Dermis microvascular lymphatic vessel endothelial cell (primary cell): ENCODE measurements around the gene SOX5. TPM values are rescaled to one million over a fixed set of nuclear protein-coding genes. Genes with fewer than 3 reads are reported as not detected.
"Not testable (repeated sequence)": the region's sequence is repeated elsewhere in the genome, so short reads cannot be mapped to it uniquely, and the experiment has no call there.

Experiments
- DNase-seq, 2 donors: peaks; one replicate each; pipeline versions ENCODE4 v3.0.0 to v3.0.0-alpha.2; 2010; ENCODE audit warnings: low read depth in 2 of 2
- total RNA-seq: library from RNA; depleted of rRNA; stranded (reverse); fragments of >200 nt; gene quantifications from 2 replicates; pipeline ENCODE4 v1.2.1, GENCODE V29; 2014

SOX5 gene
- total RNA-seq, 1 donor from 2014 or later, result under 0.01 TPM

DNA sequence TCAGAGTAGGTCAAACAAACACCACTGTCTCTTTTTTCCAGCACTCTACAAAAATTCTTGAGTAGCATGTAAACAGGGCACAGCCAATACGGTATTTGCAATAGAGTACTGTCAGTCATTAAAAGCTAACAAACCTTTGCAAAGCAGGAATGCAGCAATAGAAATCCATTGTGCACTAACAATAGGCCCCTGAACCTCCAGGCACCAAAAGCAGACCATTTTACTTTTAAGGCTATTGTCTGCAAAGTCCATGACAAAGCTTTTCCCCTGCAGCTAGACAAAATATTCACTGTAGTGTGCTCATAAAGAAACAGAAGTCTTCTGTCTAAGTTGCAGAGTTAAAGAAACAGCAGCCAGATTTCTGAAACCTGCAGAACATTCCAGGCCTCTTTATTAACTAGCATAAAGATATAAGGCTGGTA is 191.9 kb downstream of the SOX5 start:
- DNase-seq, result no peak

DNA sequence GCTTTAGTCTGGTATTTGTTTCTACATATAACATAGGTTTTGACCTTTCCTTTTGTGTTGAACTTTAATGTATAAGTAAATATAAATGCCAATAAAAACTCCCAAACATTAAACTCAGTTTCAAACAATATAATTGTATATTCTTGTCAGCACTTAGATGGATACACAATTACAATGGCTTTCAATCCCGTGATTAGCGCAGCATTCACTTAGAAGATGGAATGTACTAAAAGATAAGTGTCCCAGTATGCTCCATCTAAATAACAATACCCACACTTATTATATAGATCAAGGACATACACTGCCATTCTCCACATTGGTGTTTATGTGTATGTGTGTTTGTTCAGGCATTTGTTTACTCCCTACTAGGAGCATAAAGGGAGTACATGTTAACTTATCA is 193.1 kb downstream of the SOX5 start:
- DNase-seq, result no peak

DNA sequence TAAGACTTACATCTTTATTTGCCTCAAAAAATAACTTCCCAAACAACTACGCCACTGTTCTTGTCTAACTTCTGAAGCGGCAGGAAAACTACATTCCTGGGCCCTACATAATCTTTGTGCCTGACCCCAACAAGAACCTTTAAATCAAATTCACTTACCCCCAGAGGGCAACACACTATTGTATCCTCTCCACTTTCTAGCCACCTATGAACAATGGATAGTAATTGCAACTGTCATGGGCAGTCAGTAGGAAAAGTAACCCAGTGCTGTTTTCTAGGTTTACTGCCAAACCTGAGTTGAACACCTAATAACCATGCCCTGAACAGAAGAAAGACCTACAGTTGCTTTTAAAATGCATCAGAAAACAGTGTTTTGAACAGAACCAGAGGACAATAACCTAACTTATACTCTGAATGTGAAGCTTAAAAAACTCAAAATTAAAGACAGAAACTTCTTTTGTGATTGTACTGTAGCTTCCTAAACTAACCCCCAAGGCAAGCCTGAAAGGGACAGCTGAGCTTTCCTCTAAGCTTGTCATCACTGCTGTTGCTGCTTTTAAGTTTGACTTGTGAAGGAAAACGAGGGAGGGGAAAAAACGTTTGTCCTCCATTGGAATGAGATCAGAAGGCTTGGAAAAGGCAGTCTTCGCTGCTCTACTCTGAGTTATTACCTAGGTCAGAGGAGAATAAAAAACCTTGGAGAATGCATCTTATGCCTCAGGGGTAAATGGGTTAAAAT is 195.7 kb downstream of the SOX5 start:
- DNase-seq, result no peak

DNA sequence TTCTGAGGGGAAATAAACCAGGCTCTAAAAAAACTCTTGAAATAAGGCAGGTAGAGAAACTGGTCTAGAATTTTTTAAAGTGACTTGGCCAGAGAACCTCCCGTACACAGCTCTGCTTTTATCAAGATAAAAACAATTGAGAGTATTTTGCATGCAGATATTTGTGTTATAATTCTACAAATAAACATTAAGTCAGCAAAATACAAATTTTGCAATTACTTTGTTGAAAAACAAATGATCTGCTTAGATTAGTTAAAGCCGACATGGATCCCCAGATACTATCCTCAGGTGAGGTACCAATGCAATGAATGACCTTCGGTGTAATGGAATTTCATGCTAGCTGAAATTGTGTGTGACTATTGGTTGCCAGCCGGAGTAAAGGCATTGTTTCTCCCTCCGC is 197.2 kb downstream of the SOX5 start:
- no peak for DNase-seq

DNA sequence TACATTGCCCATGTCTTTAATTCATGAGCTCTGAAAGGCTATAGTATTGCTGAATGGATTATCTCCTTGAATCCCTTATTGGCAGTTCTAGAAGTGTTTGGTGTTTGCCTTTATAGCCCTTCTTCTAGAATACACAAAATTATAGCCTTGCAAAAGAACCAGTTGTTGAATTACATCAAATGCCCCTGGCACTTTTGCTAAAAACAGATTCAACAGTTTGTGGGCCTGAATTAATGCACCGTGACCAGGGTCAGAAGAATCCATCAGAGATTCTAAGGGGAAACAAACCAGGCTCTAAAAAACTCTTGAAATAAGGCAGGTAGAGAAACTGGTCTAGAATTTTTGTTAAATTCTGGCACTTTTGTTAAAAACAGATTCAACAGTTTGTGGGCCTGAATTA is 197.8 kb downstream of the SOX5 start:
- DNase-seq, result no peak

DNA sequence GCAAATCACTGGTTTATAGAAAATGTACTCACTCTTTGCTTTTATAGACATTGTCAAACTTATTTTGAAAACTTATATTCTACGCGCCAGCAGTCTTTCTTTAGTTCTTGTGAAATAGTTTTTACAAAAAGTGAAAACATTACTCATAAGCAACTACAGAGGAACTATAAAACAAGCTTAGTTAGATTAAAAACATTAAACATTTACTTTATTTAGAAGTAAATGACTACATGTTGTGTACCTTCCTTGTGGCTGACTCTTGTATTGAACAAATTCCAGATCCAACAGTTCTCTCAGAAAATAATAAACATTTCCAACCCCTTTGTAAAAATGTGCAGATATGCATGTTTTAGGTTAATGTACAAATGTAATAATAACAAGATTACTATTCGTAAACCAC is 198.5 kb downstream of the SOX5 start:
- DNase-seq, result no peak

DNA sequence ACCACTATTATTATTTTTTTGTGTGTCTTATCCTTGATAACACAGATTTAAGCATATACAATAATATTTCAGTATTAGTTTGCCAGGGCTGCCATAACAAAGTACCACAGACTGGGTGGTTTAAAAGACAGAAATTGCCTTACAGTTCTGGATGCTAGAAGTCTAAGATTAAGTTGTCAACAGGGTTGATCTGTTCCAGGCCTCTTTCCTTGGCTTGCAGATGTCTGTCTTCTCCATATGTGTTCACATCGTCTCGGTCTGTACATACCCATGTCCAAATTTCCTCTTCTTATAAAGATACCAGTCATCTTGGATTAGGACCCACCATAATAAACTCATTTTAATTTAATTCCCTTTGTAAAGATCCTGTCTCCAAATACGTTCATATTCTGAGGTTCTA is 204.8 kb downstream of the SOX5 start:
- DNase-seq, result no peak

DNA sequence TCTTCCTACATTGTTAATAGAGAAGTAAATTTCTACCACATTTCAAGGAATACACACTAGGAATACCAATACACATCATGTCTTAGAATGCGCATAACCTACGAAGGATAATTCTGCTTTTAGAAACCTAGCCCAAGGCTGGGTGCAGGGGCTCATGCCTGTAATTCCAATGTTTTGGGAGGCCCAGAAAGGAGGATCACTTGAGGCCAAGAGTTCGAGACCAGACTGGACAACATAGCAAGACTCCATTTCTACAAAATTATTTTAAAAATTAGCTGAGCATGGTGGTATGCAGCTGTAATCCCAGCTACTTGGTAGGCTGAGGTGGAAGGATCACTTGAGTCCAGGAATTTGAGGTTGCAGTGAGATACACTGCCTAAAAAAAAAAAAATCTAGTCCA is 206.9 kb downstream of the SOX5 start:
- no peak for DNase-seq

DNA sequence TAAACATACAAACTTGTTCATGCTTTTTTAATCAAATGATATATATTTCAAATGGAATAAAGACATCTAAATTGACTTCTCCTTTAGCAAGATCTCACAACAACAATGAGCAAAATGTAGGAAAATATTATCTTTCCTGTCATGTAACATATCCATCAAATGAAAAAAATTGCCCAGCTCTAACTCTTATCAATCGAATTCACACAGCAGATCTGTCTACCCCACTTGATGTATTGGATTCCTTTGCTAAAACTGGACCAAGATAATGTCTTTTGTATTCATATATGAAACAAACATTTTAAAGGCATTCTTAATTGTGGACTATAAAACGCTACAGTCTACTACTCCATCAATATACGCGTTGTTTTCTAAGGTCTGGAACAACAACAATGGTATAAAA is 218.0 kb downstream of the SOX5 start:
- no peak for DNase-seq

DNA sequence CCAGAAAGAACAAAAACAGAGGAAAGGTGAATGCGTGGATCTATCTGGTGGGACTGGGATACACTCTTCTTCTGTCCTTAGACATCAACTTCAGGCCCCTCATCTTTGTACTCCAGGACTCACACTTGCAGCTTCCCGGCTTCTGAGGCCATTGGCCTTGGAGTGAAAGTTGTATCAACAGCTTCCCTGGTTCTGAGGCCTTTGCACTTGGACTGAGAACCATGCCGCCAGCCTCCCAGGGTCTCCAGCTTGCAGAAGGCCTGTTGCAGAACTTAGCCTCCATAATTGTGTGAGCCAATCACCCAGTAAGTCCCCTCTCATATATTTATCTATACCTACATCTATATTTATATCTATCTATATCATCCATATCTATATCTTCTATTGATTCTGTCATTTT is 218.4 kb downstream of the SOX5 start:
- no peak for DNase-seq

DNA sequence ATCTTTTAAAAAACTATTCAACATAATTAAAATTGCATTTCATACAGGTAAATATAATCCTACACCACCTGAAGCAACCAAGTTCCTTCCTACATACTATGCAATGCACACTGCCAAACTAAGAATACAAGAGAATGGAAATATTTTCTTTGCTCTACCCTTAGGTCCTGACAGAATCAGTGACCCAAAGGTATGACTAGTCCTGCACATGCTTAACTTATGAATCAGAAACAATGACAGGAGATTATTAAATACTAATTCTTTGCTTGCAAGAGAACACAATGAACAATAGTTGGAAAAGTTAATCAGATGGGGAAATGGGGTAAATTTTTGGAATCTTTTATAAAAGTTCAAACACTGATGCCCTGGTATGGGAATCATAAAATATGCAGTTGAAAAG is 220.1 kb downstream of the SOX5 start:
- DNase-seq, result no peak

DNA sequence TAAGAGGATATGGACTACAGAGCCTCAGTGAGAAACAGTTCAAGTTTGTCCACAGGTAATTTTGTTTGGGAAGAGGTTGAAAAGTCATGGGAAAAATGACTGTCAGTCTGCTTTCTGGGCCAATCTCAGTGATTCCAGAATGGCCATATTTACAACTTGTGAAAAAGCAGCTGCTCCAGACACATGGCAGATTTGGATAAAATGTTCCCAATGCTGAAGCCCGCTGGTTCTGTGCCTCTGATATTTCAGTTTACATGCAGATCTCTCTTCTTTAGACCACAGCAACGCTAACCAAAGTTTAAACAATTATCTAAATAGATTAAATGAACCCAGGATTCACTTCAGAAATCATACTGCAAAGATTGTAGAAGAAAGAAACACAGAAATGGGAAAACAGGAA is 222.8 kb downstream of the SOX5 start:
- no peak for DNase-seq

DNA sequence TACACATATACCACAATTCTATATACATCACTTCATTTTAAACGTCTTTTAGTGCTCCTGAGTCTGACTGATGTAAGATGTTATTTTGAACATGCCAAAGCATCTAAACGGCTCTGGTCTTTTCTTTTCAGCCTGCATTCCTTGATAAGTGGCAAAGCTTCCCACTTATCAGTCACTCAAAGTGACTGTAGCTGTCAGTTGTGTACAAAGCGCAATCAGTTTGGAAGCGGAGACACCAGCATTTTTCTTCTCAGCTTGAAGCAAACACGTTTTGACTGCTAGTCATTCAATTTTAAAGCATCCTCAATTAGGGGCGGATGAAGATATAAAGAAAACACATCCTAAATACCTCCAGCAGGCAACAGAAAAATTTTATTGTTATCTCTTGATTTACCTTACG is 226.8 kb downstream of the SOX5 start:
- no peak for DNase-seq

DNA sequence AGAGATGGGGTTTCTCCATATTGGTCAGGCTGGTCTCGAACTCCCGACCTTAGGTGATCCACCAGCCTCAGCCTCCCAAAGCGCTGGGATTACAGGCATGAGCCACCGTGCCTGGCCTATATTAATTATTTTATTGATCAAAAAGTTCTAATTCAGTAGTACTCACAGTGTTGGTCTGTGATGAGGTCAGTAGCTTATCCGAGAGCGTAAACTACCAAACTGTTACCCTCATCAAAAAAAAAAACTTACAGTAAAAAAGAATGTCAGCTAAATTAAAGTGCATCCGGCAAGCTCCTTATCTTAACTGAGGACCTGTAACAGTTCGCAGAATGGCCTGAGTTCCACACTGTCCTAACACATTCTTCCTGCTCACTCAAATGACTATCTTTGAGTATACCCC is 228.2 kb downstream of the SOX5 start:
- DNase-seq, result no peak

DNA sequence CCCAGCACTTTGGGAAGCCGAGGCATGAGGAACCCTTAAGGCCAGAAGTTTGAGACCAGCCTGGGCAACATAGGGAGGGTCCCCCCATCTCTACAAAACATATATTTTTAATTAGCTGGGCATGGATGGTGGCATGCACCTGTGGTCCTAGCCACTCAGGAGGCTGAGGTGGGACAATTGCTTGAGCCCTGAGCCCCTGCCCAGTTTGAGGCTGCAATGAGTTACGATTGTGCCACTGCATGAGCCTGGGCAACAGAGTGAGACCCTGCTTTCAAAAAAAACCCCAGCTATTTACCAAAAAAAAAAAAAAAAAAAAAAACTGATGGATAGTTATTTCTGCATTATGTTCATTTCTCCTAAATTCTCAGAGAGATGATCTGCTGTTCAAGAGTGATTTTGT is 230.0 kb downstream of the SOX5 start:
- no peak for DNase-seq

DNA sequence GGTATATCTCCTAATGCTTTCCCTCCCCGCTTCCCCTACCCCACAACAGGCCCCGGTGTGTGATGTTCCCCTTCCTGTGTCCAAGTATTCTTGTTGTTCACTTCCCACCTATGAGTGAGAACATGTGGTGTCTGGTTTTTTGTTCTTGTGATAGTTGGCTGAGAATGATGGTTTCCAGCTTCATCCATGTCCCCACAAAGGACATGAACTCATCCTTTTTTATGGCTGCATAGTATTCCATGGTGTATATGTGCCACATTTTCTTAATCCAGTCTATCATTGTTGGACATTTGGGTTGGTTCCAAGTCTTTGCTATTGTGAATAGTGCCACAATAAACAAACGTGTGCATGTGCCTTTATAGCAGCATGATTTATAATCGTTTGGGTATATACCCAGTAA is 239.1 kb downstream of the SOX5 start:
- not testable (repeated sequence) for DNase-seq

DNA sequence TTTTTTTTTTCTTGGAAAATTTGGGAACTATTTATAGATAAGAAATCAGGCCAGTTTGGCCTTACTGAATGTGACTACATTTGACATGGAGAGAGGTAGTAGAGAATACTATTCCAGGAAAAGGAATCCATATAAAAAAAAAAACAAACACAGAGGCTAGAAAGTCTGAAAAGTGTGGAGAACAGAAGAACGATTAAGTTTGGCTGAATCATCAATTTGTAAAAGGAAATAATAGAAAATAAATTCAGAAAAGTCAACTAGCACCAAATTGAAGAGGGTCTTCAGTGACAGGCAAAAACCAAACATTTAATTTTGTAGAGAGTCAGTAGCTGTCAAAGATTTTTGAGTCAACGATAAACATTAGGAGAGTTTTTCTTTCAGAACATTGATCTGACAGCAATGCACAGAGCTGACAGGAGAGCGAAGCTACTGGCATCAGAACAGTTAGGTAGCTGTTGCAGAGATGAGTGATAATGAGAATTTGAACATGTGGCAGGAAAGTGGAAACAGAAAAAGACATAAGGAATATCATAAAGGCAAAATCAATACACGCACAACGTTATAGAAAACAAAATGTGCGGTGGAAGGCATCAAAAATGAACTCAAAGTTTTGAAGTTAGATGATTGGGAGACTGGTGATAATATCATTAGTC is 241.2 kb downstream of the SOX5 start:
- no peak for DNase-seq

DNA sequence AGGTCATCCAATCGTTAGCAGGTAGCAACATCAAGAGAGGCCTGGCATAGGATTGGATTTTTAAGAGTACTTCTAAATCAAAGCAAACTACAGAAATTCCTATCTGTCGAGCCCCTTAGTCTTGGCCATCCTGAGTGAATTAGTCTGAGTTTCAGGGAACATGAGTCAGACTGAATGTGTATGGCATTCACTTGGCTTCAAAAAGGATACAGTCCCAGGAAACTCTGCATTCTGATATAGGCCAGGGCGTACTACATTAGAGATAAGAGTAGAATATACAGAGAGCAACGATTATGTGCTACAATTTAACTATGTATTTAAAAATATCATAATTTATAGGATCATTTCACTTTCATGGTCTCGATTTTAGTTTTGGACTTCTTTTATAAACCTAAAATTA is 242.2 kb downstream of the SOX5 start:
- DNase-seq, result no peak

DNA sequence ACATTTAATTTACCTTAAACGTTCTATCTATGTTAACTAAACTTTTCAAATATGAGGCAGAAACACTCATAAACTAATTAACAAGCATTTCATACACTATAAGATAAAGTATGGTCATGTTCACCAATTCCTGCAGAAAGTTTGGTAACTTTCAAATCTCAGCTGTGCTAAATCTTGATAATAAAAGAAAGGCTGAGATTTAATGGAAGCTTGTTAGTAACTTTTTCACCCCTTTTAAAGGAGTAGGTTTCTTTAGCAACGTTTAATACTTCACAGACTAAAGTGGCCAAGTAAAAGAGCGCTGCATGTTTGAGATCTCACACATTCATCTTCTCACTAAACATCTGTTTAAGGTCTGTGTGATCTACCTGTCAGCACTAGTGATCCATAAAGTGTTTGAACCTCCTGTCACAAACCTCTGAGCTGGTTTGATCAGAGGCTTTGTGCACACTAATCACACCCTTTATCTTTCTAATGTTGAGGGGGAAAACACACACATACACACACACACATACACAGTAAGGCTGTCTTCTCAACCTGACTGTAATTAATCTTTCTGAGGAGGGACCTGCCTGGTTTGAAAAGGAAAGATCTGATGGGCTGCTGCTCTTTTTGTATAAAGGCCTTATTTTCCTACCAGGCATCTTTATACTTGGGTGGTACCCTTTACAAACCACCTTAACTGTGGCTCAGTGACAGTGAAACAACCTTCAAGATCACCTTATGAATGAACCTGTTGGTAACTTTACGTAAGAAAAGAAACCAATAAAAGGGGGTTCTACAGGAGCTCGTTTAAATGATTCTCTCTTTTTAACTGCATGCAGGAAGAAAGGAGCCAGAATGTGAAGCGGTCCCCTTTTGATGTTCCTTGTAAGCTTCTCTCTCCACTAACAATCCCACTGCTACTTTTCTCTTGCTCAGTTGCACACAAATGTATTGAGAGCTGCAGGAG is 244.2 kb downstream of the SOX5 start:
- no peak for DNase-seq

DNA sequence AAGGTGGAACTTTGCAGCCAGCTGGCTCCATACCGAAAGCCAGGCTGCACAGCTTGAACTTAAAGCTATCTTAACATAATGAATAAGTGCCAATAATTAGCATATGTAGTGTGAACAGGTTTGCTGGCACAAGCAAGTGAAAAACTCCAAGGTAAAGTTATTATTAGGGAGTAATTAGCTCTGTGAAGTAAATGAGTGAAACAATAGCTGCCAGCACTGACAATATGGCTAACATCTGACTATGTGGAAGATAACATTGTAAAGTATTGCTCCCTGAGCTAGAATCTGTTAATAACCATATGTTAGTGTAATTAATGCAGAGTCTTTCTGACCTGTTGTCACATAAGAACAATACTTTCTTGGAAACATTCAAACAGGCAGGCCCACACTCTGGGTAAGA is 246.4 kb downstream of the SOX5 start:
- no peak for DNase-seq

DNA sequence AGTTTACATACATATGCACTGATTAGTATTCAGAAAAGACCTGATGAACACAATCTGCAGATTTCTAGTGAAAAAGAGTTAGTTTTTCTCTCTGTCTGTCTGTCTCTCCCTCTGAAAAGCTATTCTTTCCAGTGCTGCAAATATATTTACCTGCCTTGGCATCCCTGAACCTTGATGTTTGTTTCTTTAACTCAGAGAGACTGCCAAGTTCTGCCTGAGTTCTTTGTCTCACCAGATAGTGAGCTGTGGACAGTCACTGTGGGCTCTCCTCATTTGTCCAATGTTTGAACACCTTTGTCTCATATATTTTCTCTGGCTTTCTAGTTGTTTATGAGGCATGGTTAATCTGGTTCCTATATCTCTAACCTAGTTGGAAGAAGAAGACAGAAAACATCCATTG is 250.4 kb downstream of the SOX5 start:
- DNase-seq, result no peak

DNA sequence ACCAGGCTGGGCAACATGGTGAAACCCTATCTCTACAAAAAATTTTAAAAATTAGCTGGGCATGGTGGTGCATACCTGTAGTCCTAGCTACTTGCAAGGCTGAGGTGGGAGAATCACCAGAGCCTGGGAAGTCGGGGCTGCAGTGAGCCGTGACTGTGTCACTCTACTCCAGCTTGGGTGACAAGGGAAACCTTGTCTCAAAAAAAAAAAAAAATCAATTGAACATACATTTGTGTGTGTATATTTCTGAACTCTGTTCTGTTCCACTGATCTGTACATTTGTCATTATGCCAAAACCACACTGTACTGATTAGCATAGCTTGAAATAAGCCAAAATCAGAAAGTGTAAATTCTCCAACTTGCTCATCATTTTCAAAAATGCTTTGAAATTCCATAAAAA is 254.6 kb downstream of the SOX5 start:
- no peak for DNase-seq
